Mucosa of descending colon (tissue), 3 donors: ENCODE data around the gene ELK4. TPM values are rescaled to one million over a fixed set of nuclear protein-coding genes. Genes with fewer than 3 reads are reported as not detected.
A peak's percentile ranks its signal among the peaks of the same experiment; 100 is the strongest.

Experiments
- ATAC-seq: fragments of 200-7000 bp; cut with Tn5 transposase; one replicate; pipeline ENCODE4 v1.9.1; 2020; ENCODE audit warnings: mild to moderate bottlenecking, moderate library complexity
- DNase-seq, 3 donors: peaks; one replicate each; pipeline ENCODE4 v3.0.0-alpha.2; 2020
- H3K36me3 ChIP-seq: fragments of 200-600 bp; one replicate; pipeline ENCODE4 v1.8.0; 2021; ENCODE audit warnings: low read depth, mild to moderate bottlenecking
- H3K4me1 ChIP-seq: fragments of 200-600 bp; one replicate; pipeline ENCODE4 v1.8.0; 2021; ENCODE audit warnings: low read depth, mild to moderate bottlenecking
- H3K4me3 ChIP-seq: fragments of 200-600 bp; one replicate; pipeline ENCODE4 v1.8.0; 2021; ENCODE audit warnings: mild to moderate bottlenecking
- H3K9me3 ChIP-seq: fragments of 200-600 bp; one replicate; pipeline ENCODE4 v1.8.0; 2021; ENCODE audit warnings: mild to moderate bottlenecking
- intact Hi-C, 2 donors: fragments of 100-400 bp; cut with DNase I in 1 of 2; cut with micrococcal nuclease in 1 of 2; formaldehyde crosslinking; loops; one replicate each; pipeline versions ENCODE4 v1.11.0 to v1.11.1; 2022; cut with DNase I, micrococcal nuclease
- total RNA-seq, 3 donors: library from RNA; stranded (reverse); fragmentation: NEBNext Ultra II Directional in 2 of 3; extraction: Animal tissue kit (Norgen Biotek cat#: 25700) in 2 of 3; gene quantifications; one replicate each; pipeline versions ENCODE4 v1.2.1 to v1.2.4, GENCODE V29; 2021 to 2023
- TF ChIP-seq, protein P1 (sequence below): fragments of 200-600 bp; IDR thresholded peaks from one replicate; pipeline ENCODE4 v1.8.0; 2022; ENCODE audit warnings: antibody characterized with exemption, mild to moderate bottlenecking
- donor health status: DM: no; HTN: no; CAD: no; lungs with moderate emphysema.
- donor health status: DM: no; HTN: no; CAD: no.
- donor health status: DM: no; HTN: yes; CAD: no.

ELK4 gene
- total RNA-seq, 3 donors from 2014 or later: 43.1 to 60.6 (median 47.6) TPM

DNA sequence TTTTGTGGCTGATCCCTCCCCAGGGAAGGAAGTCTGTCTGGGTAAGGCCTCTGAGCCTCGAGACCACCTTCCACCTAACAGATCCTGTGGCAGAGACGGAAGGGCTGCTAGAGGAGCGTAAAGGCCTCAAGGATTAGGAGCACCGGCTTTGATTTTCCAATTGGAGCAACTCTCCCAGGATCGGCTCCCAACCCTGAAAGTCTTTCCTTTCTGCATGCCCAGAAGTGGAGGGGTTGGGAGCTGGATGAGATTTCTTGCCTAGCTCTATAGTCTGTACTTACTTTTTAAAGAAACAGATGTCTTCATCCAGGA lies 41.4 kb downstream of the ELK4 start:
- H3K36me3 ChIP-seq: no peaks in the 10 kb centered on the region
- no peak overlapping the region for H3K4me3 ChIP-seq
- no peak for ATAC-seq
- H3K4me1 ChIP-seq: peaks cover 31% of the 10 kb centered on the region
- TF ChIP-seq, protein P1, sequence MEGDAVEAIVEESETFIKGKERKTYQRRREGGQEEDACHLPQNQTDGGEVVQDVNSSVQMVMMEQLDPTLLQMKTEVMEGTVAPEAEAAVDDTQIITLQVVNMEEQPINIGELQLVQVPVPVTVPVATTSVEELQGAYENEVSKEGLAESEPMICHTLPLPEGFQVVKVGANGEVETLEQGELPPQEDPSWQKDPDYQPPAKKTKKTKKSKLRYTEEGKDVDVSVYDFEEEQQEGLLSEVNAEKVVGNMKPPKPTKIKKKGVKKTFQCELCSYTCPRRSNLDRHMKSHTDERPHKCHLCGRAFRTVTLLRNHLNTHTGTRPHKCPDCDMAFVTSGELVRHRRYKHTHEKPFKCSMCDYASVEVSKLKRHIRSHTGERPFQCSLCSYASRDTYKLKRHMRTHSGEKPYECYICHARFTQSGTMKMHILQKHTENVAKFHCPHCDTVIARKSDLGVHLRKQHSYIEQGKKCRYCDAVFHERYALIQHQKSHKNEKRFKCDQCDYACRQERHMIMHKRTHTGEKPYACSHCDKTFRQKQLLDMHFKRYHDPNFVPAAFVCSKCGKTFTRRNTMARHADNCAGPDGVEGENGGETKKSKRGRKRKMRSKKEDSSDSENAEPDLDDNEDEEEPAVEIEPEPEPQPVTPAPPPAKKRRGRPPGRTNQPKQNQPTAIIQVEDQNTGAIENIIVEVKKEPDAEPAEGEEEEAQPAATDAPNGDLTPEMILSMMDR: no peak
- intact Hi-C loops: loop anchor here in 1 of 2 donors (5.0 kb wide), 1 partner anchor 67 kb away; no protein-coding TSS in a partner anchor
- H3K9me3 ChIP-seq: no peaks in the 10 kb centered on the region
- no peak for DNase-seq

DNA sequence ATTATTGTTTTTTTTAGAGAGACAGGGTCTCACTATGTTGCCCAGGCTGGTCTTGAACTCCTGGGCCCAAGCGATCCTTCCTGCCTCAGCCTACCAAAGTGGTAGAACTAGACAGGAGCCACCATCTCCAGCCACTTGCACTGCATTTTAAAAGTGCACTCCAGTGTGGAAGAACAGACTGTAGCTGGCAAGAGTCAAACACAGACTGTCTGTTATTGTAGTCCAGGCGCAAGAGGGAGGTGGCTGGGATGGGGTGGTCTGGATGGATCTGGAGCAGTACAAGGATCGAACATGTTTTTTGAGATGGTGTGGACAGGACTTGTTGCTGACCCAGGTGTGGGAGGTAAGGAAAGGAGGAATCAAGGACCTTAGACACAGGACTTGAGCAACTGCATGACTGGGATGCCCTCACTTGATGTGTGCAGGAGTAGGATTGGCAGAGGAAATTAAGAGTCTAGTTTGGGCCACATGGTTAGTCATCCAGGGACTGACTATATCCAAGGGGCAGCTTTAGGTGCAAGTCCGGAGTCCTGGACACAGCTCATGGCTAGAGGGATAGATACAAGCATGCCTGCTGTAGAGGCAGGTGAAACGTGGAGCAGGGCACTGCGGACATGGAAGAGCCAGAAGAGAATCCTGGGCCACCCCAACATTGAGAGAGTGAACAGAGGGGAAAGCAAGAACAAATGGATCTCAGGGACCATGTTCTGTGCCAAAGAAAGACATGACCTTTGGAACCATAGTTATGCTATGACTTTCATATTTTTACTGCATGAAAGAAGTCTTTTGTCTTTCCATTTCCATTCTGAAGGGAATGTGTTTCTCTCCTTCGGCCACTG lies 42.0 kb downstream of the ELK4 start:
- Histone ChIP-seq H3K36me3 (no peaks in the 10 kb centered on the region), H3K4me1 (peaks cover 31% of the 10 kb centered on the region), H3K4me3 (no peak overlapping the region), H3K9me3 (no peaks in the 10 kb centered on the region)
- ATAC-seq (peak; percentile 16), DNase-seq (no peak)
- TF ChIP-seq, protein P1: no peak
- intact Hi-C loops: loop anchor here in 1 of 2 donors (5.0 kb wide), 1 partner anchor 67 kb away; no protein-coding TSS in a partner anchor

DNA sequence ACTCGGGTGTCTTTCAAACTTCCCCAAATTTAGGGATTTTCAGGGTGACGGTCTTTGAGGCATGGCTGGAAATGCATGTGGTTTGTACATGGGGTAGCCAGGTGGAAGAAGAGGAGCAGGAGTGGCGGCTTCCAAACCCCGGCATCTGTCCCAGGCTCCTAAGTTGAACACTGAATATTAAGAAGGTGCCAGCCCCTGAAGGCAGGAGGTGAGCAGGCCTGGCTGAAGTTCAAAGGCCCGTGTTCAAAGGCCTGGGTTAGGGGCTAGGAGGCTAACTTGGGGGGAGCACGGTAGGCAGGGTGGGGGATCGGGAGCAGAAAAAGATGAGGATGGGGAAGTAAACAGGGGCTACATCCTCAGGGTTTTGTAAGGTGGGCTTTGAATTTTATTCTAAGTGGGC lies 42.8 kb downstream of the ELK4 start:
- ATAC-seq (no peak), DNase-seq (no peak)
- Histone ChIP-seq H3K4me1 (peaks cover 31% of the 10 kb centered on the region), H3K4me3 (no peak overlapping the region), H3K9me3 (no peaks in the 10 kb centered on the region), H3K36me3 (no peaks in the 10 kb centered on the region)
- intact Hi-C loops: no loop called here
- TF ChIP-seq, protein P1: no peak

GRCh38 chr1:205588636-205589035 lies 43.2 kb downstream of the ELK4 start:
- Histone ChIP-seq H3K36me3 (no peaks in the 10 kb centered on the region), H3K4me3 (no peak overlapping the region), H3K9me3 (no peaks in the 10 kb centered on the region), H3K4me1 (peaks cover 31% of the 10 kb centered on the region)
- ATAC-seq (peak; percentile 47), DNase-seq (peak in 2 of 3 donors; percentile 48 to 73)
- intact Hi-C loops: no loop called here
- TF ChIP-seq, protein P1: no peak

DNA sequence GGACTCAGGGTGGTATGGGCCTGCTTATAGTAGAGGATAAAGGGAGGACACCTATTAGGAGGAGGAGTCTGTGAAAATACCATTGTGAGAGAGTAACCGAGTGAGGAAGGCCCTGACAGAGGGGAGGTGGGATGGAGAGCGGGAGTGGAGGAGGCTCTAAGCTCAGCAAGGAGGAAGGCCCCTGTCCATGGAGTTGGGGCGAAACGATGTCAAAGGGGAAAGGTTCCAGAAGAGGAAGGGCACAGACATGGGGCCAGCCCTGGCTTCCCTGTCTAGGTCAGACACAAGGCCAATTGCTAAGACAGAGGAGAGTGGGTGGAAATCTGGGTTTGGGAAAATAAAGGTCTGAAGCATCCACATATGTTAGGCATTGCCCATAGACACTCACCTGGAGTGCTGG lies 44.2 kb downstream of the ELK4 start:
- ATAC-seq (no peak), DNase-seq (no peak)
- TF ChIP-seq, protein P1: no peak
- no peaks in the 10 kb centered on the region for H3K9me3 ChIP-seq
- no peak overlapping the region for H3K4me3 ChIP-seq
- peaks cover 36% of the 10 kb centered on the region for H3K4me1 ChIP-seq
- intact Hi-C loops: no loop called here
- H3K36me3 ChIP-seq: no peaks in the 10 kb centered on the region
